Activated T-cell treated with anti-CD3 and anti-CD28 coated beads, Interleukin-2, amount 50 U/mL, for 72 hours (primary cell): ENCODE measurements around the gene ENO4. TPM values are rescaled to one million over a fixed set of nuclear protein-coding genes. Genes with fewer than 3 reads are reported as not detected.

ENCODE experiments used
- ATAC-seq, 2 donors: fragments of 150-1000 bp; cut with Tn5 transposase; replicated peaks in 1 of 2; 2 replicates each; pipeline ENCODE4 v1.10.0; 2021; ENCODE audit warnings: moderate library complexity in 2 of 2, mild to moderate bottlenecking in 1 of 2
- DNase-seq, 2 donors: peaks; one replicate each; pipeline ENCODE4 v3.0.0; 2021 to 2022; ENCODE audit warnings: mixed read lengths in 1 of 2
- H3K27ac Mint-ChIP-seq: one replicate; pipeline ENCODE4 v1.8.0; 2022; ENCODE audit warnings: mild to moderate bottlenecking, moderate library complexity, mixed read lengths
- H3K27me3 Mint-ChIP-seq: one replicate; pipeline ENCODE4 v1.8.0; 2022; ENCODE audit warnings: low read depth, mixed read lengths
- H3K36me3 Mint-ChIP-seq, 2 donors: one replicate each; pipeline ENCODE4 v1.8.0; 2022; ENCODE audit warnings: mixed read lengths in 2 of 2, mild to moderate bottlenecking in 1 of 2; ENCODE audit not compliant: insufficient read depth in 2 of 2
- H3K4me1 Mint-ChIP-seq: one replicate; pipeline ENCODE4 v1.8.0; 2022; ENCODE audit warnings: low read depth, mixed read lengths
- H3K4me3 Mint-ChIP-seq, 2 donors: one replicate each; pipeline ENCODE4 v1.8.0; 2022; ENCODE audit warnings: mild to moderate bottlenecking in 2 of 2, mixed read lengths in 2 of 2, moderate library complexity in 2 of 2
- H3K9me3 Mint-ChIP-seq, 2 donors: one replicate each; pipeline ENCODE4 v1.8.0; 2022; ENCODE audit warnings: mixed read lengths in 2 of 2
- total RNA-seq, 2 donors: library from RNA; stranded (reverse); gene quantifications; one replicate each; pipeline ENCODE4 v1.2.3, GENCODE V29; 2022

The ENO4 gene
- total RNA-seq, 2 donors from 2014 or later: not detected

GRCh38 chr10:116915340-116915739 lies 66.0 kb downstream of the ENO4 start:
- Mint-ChIP-seq H3K4me3 (no peak overlapping the region), H3K36me3 (no peaks in the 10 kb centered on the region), H3K4me1 (no peaks in the 10 kb centered on the region), H3K9me3 (no peaks in the 10 kb centered on the region), H3K27me3 (peaks cover 19% of the 10 kb centered on the region), H3K27ac (no peak overlapping the region)
- no peak for DNase-seq
- ATAC-seq: no peak

DNA sequence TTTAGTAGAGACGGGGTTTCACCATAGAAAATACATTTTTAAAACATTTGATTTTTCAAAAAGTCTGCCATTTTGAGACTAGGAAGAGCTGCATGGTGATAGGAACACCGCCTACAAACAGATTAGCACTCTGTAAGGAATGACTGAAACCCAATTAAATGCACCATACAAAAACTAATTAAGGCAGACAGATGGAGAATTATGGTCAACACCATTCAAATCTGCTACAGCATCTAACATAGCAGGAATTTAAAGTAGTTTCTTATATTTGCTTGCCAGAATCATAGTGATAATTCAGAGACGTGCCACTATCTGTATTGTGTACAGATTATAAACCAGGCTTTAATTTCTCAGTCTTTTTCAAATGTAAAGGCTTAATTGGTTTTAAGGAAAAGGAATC lies 68.2 kb downstream of the ENO4 start:
- H3K9me3 Mint-ChIP-seq: no peaks in the 10 kb centered on the region
- H3K4me3 Mint-ChIP-seq: no peak overlapping the region
- no peak overlapping the region for H3K27ac Mint-ChIP-seq
- H3K4me1 Mint-ChIP-seq: no peaks in the 10 kb centered on the region
- ATAC-seq: no peak
- DNase-seq: no peak
- H3K27me3 Mint-ChIP-seq: peaks cover 27% of the 10 kb centered on the region
- no peaks in the 10 kb centered on the region for H3K36me3 Mint-ChIP-seq

- Mint-ChIP-seq H3K9me3 (no peaks in the 10 kb centered on the region), H3K36me3 (no peaks in the 10 kb centered on the region), H3K4me1 (no peaks in the 10 kb centered on the region), H3K27ac (no peak overlapping the region), H3K4me3 (no peak overlapping the region), H3K27me3 (peaks cover 27% of the 10 kb centered on the region)
- DNase-seq: no peak
- no peak for ATAC-seq
These were observed 69.3 kb downstream of the ENO4 start for GRCh38 chr10:116918583-116918982.

GRCh38 chr10:116919164-116919563 lies 69.9 kb downstream of the ENO4 start:
- Mint-ChIP-seq H3K4me1 (no peaks in the 10 kb centered on the region), H3K9me3 (no peaks in the 10 kb centered on the region), H3K27ac (no peak overlapping the region), H3K36me3 (no peaks in the 10 kb centered on the region), H3K4me3 (no peak overlapping the region), H3K27me3 (peaks cover 23% of the 10 kb centered on the region)
- no peak for ATAC-seq
- DNase-seq: no peak

GRCh38 chr10:116919706-116920105 lies 70.4 kb downstream of the ENO4 start:
- Mint-ChIP-seq H3K27ac (no peak overlapping the region), H3K27me3 (peaks cover 18% of the 10 kb centered on the region), H3K36me3 (no peaks in the 10 kb centered on the region), H3K4me1 (no peaks in the 10 kb centered on the region), H3K4me3 (no peak overlapping the region), H3K9me3 (no peaks in the 10 kb centered on the region)
- DNase-seq (no peak), ATAC-seq (no peak)

DNA sequence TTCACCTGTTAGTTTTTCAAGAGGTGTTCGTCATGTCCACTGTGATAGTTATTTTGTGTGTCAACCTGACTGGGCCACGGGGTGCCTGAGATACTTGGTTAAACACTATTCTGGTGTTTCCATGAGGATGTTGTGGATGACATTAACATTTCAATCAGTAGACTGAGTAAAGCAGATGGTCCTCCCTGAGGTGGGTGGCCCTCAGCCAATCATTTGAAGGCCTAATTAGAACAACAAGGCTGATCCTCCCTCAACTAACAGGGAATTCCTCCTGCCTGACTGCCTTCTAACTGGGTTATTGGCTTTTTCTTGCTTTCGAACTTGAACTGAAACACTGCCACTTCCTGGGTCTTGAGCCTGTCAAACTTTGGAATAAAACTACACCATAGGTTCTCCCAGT lies 75.8 kb downstream of the ENO4 start:
- no peak overlapping the region for H3K27ac Mint-ChIP-seq
- DNase-seq: no peak
- no peaks in the 10 kb centered on the region for H3K9me3 Mint-ChIP-seq
- H3K4me3 Mint-ChIP-seq: no peak overlapping the region
- H3K4me1 Mint-ChIP-seq: no peaks in the 10 kb centered on the region
- H3K36me3 Mint-ChIP-seq: no peaks in the 10 kb centered on the region
- no peak for ATAC-seq
- H3K27me3 Mint-ChIP-seq: peaks cover 10% of the 10 kb centered on the region

- Mint-ChIP-seq H3K4me1 (no peaks in the 10 kb centered on the region), H3K36me3 (no peaks in the 10 kb centered on the region), H3K27me3 (no peaks in the 10 kb centered on the region), H3K4me3 (no peak overlapping the region), H3K27ac (no peak overlapping the region), H3K9me3 (no peaks in the 10 kb centered on the region)
- no peak for DNase-seq
- no peak for ATAC-seq
These were observed 77.1 kb downstream of the ENO4 start for GRCh38 chr10:116926426-116926825.

- H3K9me3 Mint-ChIP-seq: peaks cover 8% of the 10 kb centered on the region in 2 donors
- no peak overlapping the region for H3K4me3 Mint-ChIP-seq
- ATAC-seq (no peak), DNase-seq (no peak)
- no peaks in the 10 kb centered on the region for H3K36me3 Mint-ChIP-seq
- no peaks in the 10 kb centered on the region for H3K27me3 Mint-ChIP-seq
- H3K27ac Mint-ChIP-seq: no peak overlapping the region
- no peaks in the 10 kb centered on the region for H3K4me1 Mint-ChIP-seq
These were observed 82.5 kb downstream of the ENO4 start for GRCh38 chr10:116931806-116932205.

Other genes with a start within 250 kb of the ENO4 start
- gene PNLIPRP2, start 228.5 kb upstream of the ENO4 start, total RNA-seq: not detected
- gene HSPA12A, start 106.9 kb upstream of the ENO4 start, total RNA-seq: under 1 TPM; 0.72 to 0.74 TPM
- gene SHTN1, start 155.7 kb downstream of the ENO4 start, total RNA-seq: under 1 TPM; 0.19 to 0.31 TPM